ENCODE data around the gene AOPEP.

DNA sequence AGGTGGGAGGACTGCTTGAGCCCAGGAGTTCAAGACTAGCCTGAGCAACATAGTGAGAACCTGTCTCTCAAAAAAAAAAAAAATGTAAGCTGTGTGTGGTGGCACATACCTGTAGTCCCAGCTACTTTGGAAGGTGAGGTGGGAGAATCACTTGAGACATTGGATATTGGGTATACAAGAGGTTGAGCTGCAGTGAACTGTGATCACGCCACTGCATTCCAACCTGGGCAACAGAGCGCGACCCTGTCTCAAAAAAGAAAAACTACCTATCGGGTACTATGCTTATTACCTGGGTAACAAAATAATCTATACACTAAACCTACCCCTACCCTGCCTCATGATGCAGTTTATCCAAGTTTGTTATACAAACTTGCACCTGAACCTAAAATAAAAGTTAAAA, 64.9 kb downstream of the AOPEP start:
- TF ChIP-seq, protein P1, sequence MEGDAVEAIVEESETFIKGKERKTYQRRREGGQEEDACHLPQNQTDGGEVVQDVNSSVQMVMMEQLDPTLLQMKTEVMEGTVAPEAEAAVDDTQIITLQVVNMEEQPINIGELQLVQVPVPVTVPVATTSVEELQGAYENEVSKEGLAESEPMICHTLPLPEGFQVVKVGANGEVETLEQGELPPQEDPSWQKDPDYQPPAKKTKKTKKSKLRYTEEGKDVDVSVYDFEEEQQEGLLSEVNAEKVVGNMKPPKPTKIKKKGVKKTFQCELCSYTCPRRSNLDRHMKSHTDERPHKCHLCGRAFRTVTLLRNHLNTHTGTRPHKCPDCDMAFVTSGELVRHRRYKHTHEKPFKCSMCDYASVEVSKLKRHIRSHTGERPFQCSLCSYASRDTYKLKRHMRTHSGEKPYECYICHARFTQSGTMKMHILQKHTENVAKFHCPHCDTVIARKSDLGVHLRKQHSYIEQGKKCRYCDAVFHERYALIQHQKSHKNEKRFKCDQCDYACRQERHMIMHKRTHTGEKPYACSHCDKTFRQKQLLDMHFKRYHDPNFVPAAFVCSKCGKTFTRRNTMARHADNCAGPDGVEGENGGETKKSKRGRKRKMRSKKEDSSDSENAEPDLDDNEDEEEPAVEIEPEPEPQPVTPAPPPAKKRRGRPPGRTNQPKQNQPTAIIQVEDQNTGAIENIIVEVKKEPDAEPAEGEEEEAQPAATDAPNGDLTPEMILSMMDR (IDR thresholded peaks at IDR 0.05): no peak
- no peak for TF ChIP-seq POLR2A (IDR thresholded peaks at IDR 0.05; ENCODE audit: low read depth)

Measured in esophagus muscularis mucosa (tissue), 3 donors.